GM13976 (cell line): Measurements from ENCODE around the gene MAD1L1.

Source experiments
- DNase-seq: peaks from one replicate; pipeline ENCODE4 v3.0.0; 2012; ENCODE audit warnings: low spot score
- in situ Hi-C: fragments of 300-500 bp; cut with MboI; formaldehyde crosslinking; loops from one replicate; pipeline ENCODE4 v1.12.0; 2022; ENCODE audit warnings: low sequenced_read_pairs, mixed read lengths, inconsistent platforms; ENCODE audit not compliant: unreplicated experiment
- TF ChIP-seq, protein P1 (sequence below): IDR thresholded peaks from 2 replicates; pipeline ENCODE4 v1.5.1; 2012; ENCODE audit warnings: borderline replicate concordance, mild to moderate bottlenecking; ENCODE audit not compliant: insufficient read depth; ENCODE audit errors: extremely low read depth, missing control alignments, control extremely low read depth

MAD1L1 gene

DNA sequence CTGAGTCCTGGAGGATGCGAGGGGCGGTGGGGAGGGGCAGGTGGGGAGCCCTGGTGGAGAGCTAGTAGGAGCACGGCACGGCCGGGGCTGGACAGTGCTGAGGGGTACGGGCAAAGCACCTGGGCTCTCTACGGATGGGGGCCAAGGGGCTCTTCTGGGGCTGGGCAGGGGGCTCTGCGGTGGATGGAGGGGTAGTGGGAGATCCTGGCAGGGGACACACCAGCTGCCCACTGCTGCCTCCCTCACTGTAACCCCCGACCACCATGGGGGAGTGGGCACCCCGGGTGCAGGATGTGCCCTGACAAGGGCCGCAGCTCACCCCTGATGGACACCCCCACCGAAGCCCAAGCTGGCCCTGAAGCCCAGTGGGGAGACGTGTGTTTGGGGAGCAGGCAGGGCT is 359.3 kb downstream of the MAD1L1 start:
- in situ Hi-C loops: no loop called here
- no peak for DNase-seq
- TF ChIP-seq, protein P1, sequence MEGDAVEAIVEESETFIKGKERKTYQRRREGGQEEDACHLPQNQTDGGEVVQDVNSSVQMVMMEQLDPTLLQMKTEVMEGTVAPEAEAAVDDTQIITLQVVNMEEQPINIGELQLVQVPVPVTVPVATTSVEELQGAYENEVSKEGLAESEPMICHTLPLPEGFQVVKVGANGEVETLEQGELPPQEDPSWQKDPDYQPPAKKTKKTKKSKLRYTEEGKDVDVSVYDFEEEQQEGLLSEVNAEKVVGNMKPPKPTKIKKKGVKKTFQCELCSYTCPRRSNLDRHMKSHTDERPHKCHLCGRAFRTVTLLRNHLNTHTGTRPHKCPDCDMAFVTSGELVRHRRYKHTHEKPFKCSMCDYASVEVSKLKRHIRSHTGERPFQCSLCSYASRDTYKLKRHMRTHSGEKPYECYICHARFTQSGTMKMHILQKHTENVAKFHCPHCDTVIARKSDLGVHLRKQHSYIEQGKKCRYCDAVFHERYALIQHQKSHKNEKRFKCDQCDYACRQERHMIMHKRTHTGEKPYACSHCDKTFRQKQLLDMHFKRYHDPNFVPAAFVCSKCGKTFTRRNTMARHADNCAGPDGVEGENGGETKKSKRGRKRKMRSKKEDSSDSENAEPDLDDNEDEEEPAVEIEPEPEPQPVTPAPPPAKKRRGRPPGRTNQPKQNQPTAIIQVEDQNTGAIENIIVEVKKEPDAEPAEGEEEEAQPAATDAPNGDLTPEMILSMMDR: no peak

DNA sequence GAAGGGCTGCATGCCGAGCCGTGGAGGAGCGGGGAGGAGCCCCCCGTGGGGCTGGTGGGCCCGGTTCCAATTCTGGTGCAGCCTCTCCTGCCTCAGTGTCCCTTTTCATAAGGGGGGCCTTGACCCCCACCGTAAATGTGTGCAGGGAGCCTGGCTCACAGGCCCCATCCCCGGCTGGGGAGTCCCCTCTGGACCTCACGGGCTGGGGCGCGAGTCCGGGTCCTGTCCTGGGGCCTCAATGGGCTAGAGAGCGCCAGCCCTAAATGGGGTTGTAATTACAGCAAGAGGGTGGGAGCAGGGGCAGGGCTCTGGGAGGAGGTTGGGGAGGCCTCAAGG is 359.7 kb downstream of the MAD1L1 start:
- TF ChIP-seq, protein P1: no peak
- in situ Hi-C loops: no loop called here
- no peak for DNase-seq

DNA sequence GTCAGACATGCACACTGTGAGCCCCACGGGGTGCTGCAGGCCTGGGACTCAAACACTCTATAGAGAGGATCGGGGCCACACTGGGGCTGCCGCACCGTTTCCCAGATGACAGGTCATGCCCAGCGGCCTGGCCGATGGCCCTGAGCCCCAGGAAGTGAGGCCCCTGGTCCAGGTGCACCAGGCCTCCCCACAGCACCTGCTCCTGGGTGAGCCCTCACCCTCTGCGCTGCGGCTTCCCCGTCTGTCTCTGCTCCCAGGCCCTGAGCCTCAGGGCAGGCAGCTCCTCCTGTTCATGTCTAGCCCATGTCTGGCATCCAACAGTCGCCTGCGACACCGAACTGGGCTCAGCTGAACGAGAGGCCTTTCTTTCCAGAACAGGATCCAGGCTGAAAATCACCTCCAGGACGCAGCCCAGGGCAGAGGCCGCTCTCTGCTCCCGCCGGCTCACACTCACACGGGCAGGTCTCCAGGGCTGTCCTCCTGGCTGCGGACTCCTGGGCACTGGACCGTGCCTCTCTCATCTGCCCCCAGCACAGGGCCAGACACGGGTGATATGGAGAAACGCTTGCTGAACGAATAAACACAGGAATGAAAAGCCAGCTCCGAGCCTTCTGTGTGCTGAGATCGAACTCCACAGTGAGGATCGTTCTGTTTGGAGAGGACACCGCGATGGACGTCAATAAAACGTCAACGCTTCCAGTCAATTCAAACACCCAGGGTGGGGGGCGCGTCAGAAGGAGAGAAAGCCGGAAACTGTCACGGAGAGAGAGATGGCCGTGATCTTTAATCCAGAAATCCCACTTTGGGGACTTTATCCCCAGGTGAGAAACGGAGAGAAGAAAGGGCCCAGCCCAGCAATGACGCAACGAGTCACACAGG is 360.3 kb downstream of the MAD1L1 start:
- in situ Hi-C loops: no loop called here
- TF ChIP-seq, protein P1: no peak
- DNase-seq: no peak

- in situ Hi-C loops: no loop called here
- DNase-seq: no peak
- TF ChIP-seq, protein P1: no peak
Measured at GRCh38 chr7:1869452-1870130, 363.2 kb downstream of the MAD1L1 start.

- in situ Hi-C loops: no loop called here
- DNase-seq: no peak
- TF ChIP-seq, protein P1: no peak
Measured at GRCh38 chr7:1868516-1869165, 364.1 kb downstream of the MAD1L1 start.

- TF ChIP-seq, protein P1: no peak
- in situ Hi-C loops: no loop called here
- no peak for DNase-seq
Measured at GRCh38 chr7:1867370-1868260, 365.1 kb downstream of the MAD1L1 start.
